B cell (primary cell): Measurements from ENCODE around the gene LRR1. TPM values are rescaled to one million over a fixed set of nuclear protein-coding genes. Genes with fewer than 3 reads are reported as not detected.

ENCODE experiments used
- ATAC-seq: fragments of 200-7000 bp; cut with Tn5 transposase; one replicate; pipeline ENCODE4 v1.10.0; 2021; ENCODE audit warnings: low read depth, mild to moderate bottlenecking, moderate number of reproducible peaks, moderate library complexity
- CTCF ChIA-PET: fragments of 350-600 bp; sonication (Branson Sonifier 250); formaldehyde crosslinking; loops from one replicate; lab custom pipeline; 2021; ENCODE audit warnings: antibody characterized with exemption, inconsistent platforms; lab: Charles Lee
- POLR2A ChIA-PET: fragments of 350-600 bp; sonication (Branson Sonifier 250); formaldehyde crosslinking; loops from one replicate; lab custom pipeline; 2021; ENCODE audit warnings: antibody characterized with exemption; lab: Charles Lee
- DNase-seq: peaks from one replicate; pipeline ENCODE4 v3.0.0; 2013
- H2AFZ ChIP-seq: 2 replicates; pipeline ENCODE4 v1.6.1; 2012; ENCODE audit warnings: mild to moderate bottlenecking, low read depth, low read length; ENCODE audit not compliant: insufficient read depth, poor library complexity, severe bottlenecking
- H3K27ac ChIP-seq, 2 donors: 1 replicate in 1 of 2; 2 replicates in 1 of 2; pipeline ENCODE4 v1.5.1; 2012 to 2013; ENCODE audit warnings: low read length in 2 of 2, mild to moderate bottlenecking in 2 of 2, moderate library complexity in 1 of 2
- H3K27me3 ChIP-seq, 4 experiments: fragments of 200-600 bp in 1 of 4; sonication (generic) in 1 of 4; replicated peaks in 1 of 4; 1 replicate in 2 of 4; 2 replicates in 2 of 4; pipeline versions ENCODE4 v1.6.1 to v1.7.0; 2013 to 2016; ENCODE audit warnings: low read length in 3 of 4, mild to moderate bottlenecking in 2 of 4, mixed read lengths in 1 of 4, moderate library complexity in 1 of 4; ENCODE audit not compliant: insufficient read depth in 4 of 4, control insufficient read depth in 3 of 4; ENCODE audit errors: control extremely low read depth in 1 of 4
- H3K36me3 ChIP-seq, 2 experiments: replicated peaks in 1 of 2; 1 replicate in 1 of 2; 2 replicates in 1 of 2; pipeline versions ENCODE4 v1.6.1 to v1.7.1; 2013; ENCODE audit warnings: low read length in 1 of 2; ENCODE audit not compliant: insufficient read depth in 2 of 2, control insufficient read depth in 1 of 2; ENCODE audit errors: control extremely low read depth in 1 of 2, extremely low read depth in 1 of 2
- H3K4me1 ChIP-seq, 2 donors: fragments of 200-600 bp in 1 of 2; sonication (generic) in 1 of 2; 1 replicate in 1 of 2; 2 replicates in 1 of 2; pipeline versions ENCODE4 v1.5.1 to v1.6.1; 2013 to 2017; ENCODE audit warnings: low read length in 2 of 2; ENCODE audit not compliant: control insufficient read depth in 2 of 2, insufficient read depth in 2 of 2
- H3K4me2 ChIP-seq: replicated peaks from 2 replicates; pipeline ENCODE3; 2012; ENCODE audit warnings: mild to moderate bottlenecking, low read depth, low read length; ENCODE audit not compliant: poor library complexity, severe bottlenecking
- H3K4me3 ChIP-seq, 5 experiments: fragments of 200-600 bp in 1 of 5; sonication (generic) in 1 of 5; 1 replicate in 3 of 5; 2 replicates in 2 of 5; pipeline versions ENCODE4 v1.5.1 to v1.7.0; 2011 to 2016; ENCODE audit warnings: low read length in 4 of 5, mild to moderate bottlenecking in 4 of 5, low read depth in 2 of 5, control low read depth in 1 of 5, moderate library complexity in 1 of 5; ENCODE audit not compliant: insufficient read depth in 1 of 5; ENCODE audit errors: control extremely low read depth in 1 of 5, extremely low read depth in 1 of 5
- H3K79me2 ChIP-seq: fragments of 200-600 bp; sonication (generic); one replicate; pipeline ENCODE4 v1.6.0; 2016; ENCODE audit warnings: low read length; ENCODE audit not compliant: control insufficient read depth, insufficient read depth
- H3K9ac ChIP-seq: fragments of 200-600 bp; sonication (generic); 2 replicates; pipeline ENCODE4 v1.6.1; 2017; ENCODE audit warnings: mild to moderate bottlenecking, low read length, moderate library complexity
- H3K9me3 ChIP-seq, 3 donors: one replicate each; pipeline versions ENCODE4 v1.6.1 to v1.7.1; 2013; ENCODE audit warnings: low read length in 2 of 3; ENCODE audit not compliant: control insufficient read depth in 2 of 3, insufficient read depth in 1 of 3; ENCODE audit errors: control extremely low read depth in 1 of 3
- H4K20me1 ChIP-seq: 2 replicates; pipeline ENCODE4 v1.6.0; 2012; ENCODE audit warnings: mild to moderate bottlenecking, low read length; ENCODE audit not compliant: insufficient read depth, control insufficient read depth, poor library complexity, severe bottlenecking
- H3K27ac Mint-ChIP-seq: one replicate; pipeline ENCODE4 v1.8.0; 2021; ENCODE audit warnings: mixed read lengths
- H3K27me3 Mint-ChIP-seq: one replicate; pipeline ENCODE4 v1.8.0; 2021; ENCODE audit warnings: mixed read lengths
- H3K4me1 Mint-ChIP-seq: one replicate; pipeline ENCODE4 v1.8.0; 2021; ENCODE audit warnings: mixed read lengths
- H3K4me3 Mint-ChIP-seq: one replicate; pipeline ENCODE4 v1.8.0; 2021; ENCODE audit warnings: mixed read lengths
- H3K9me3 Mint-ChIP-seq: one replicate; pipeline ENCODE4 v1.8.0; 2022; ENCODE audit warnings: mixed read lengths; ENCODE audit not compliant: insufficient read depth
- CTCF ChIP-seq: fragments of 200-600 bp; IDR thresholded peaks from one replicate; pipeline ENCODE4 v1.8.0; 2022; ENCODE audit warnings: antibody characterized with exemption, mild to moderate bottlenecking
- EZH2 ChIP-seq: IDR thresholded peaks from 2 replicates; pipeline ENCODE4 v1.6.1; 2012; ENCODE audit warnings: borderline replicate concordance, low read depth, mild to moderate bottlenecking, moderate library complexity, low read length; ENCODE audit not compliant: insufficient read depth, poor library complexity, severe bottlenecking
- WGBS: methylation state at CpG from one replicate; pipeline ENCODE4 v1.1.5; 2013; ENCODE audit warnings: missing lambda C conversion rate; ENCODE audit not compliant: insufficient coverage; 5-methylcytosine and 5-hydroxymethylcytosine counted together
- intact Hi-C: fragments of 100-400 bp; cut with micrococcal nuclease; formaldehyde crosslinking; loops from one replicate; pipeline ENCODE4 v1.10.0; 2022
- polyA plus RNA-seq: library from polyadenylated mRNA; depleted of rRNA; stranded (reverse); fragments of >200 nt; gene quantifications from 2 replicates; pipeline ENCODE4 v1.2.3, GENCODE V29; 2012
- total RNA-seq, 2 donors: library from RNA; stranded (reverse); fragments of 120-200 nt in 1 of 2; gene quantifications; 1 replicate in 1 of 2; 2 replicates in 1 of 2; pipeline versions ENCODE4 v1.2.3 to v1.2.4, GENCODE V29; 2013 to 2022

LRR1 gene
- total and polyA plus RNA-seq, 2 donors (not counting 1 experiment from before 2014, with no cell fraction given): 3.5 to 10.3 TPM

DNA sequence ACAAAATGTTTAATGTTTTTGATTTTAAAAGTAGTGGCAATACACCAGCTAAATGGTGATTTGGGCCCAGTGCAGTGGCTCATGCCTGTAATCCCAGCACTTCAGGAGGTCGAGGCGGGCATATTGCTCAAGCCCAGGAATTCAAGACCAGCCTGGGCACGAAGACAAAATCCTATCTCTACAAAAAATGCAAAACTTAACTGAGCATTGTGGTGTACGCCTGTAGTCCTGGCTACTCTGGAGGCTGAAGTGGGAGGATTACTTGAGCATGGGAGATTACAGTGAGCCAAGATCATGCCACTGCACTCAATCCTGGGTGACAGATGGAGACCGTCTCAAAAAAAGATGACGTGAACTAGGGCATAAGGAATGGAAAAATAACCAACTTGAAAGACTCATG, 17.0 kb downstream of the LRR1 start:
- H3K27ac ChIP-seq: no peak overlapping the region
- no peaks in the 10 kb centered on the region for H3K9me3 ChIP-seq
- H4K20me1 ChIP-seq: peaks cover 33% of the 10 kb centered on the region
- H3K9ac ChIP-seq: no peak overlapping the region
- intact Hi-C loops: no loop called here
- H3K4me2 ChIP-seq: no peak overlapping the region
- Mint-ChIP-seq H3K9me3 (no peaks in the 10 kb centered on the region), H3K4me3 (no peak overlapping the region), H3K4me1 (peaks cover 26% of the 10 kb centered on the region), H3K27me3 (no peaks in the 10 kb centered on the region), H3K27ac (no peak overlapping the region)
- H3K4me1 ChIP-seq: peaks cover 11 to 14% of the 10 kb centered on the region in 2 donors
- H3K79me2 ChIP-seq: peaks cover 50% of the 10 kb centered on the region
- CTCF ChIA-PET: interaction anchor here (1.0 kb wide), 1 partner anchor 17 kb away, joined by 5 read pairs; no protein-coding TSS in a partner anchor
- DNase-seq (no peak), ATAC-seq (no peak)
- WGBS: 100% methylated on average over 4 of the region's 6 CpGs
- H3K27me3 ChIP-seq: no peaks in the 10 kb centered on the region
- peaks cover 6 to 19% of the 10 kb centered on the region in 2 experiments for H3K36me3 ChIP-seq
- no peak overlapping the region for H3K4me3 ChIP-seq
- TF ChIP-seq EZH2: no peak
- no peak for TF ChIP-seq CTCF
- POLR2A ChIA-PET: interaction anchor here (1.0 kb wide), 1 partner anchor 11 kb away, joined by 3 read pairs; no protein-coding TSS in a partner anchor
- no peak overlapping the region for H2AFZ ChIP-seq

DNA sequence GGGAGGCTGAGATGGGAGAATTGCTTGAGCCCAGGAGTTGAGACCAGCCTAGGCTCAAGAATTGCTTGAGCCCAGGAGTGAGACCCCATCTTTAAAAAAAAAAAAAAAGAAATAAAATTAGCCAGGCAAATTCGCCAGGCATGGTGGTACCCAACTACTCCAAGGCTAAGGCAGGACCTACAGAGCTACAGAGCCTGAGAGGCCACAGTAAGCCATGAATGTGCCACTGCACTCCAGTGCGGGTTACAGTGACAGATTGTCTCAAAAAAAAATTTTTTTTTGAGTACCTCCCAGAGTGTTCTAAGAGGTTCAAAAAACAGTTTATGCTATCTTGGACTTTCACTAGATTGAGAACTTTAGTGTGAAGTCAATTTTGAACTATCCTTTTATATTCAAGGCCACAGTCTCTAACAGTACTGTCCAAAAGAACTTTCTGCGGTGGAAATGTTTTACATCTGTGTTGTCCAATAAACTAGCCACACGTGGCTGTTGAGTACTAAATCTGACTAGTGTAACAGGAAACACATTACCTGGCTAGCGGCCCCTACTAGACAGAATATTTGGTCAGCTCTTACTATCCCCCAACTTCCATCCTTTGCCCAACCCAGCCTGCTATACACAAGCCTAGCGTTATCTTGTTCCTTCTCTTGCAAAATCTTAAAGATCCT, 19.2 kb downstream of the LRR1 start:
- Histone ChIP-seq H3K9ac (no peak overlapping the region), H3K9me3 (no peaks in the 10 kb centered on the region), H3K36me3 (peaks cover 6 to 19% of the 10 kb centered on the region in 2 experiments), H3K4me2 (no peak overlapping the region), H4K20me1 (peaks cover 42% of the 10 kb centered on the region), H3K79me2 (peaks cover 61% of the 10 kb centered on the region), H3K27me3 (no peaks in the 10 kb centered on the region), H3K27ac (peak overlapping the region in 1 of 2 donors; percentile 13), H2AFZ (no peak overlapping the region), H3K4me3 (no peak overlapping the region), H3K4me1 (peaks cover 24 to 30% of the 10 kb centered on the region in 2 donors)
- H3K27ac Mint-ChIP-seq: peak overlapping the region; percentile 28
- no peak for ATAC-seq
- WGBS: 95% methylated on average over 2 of the region's 6 CpGs
- POLR2A ChIA-PET: interaction anchor here (1.0 kb wide), 1 partner anchor 19 kb away, joined by 3 read pairs; the partner anchor contains the start of gene LRR1
- TF ChIP-seq CTCF: no peak
- TF ChIP-seq EZH2: no peak
- H3K4me3 Mint-ChIP-seq: peak overlapping the region; percentile 99
- no peak for DNase-seq
- H3K4me1 Mint-ChIP-seq: peaks cover 41% of the 10 kb centered on the region
- CTCF ChIA-PET: interaction anchor here (1.0 kb wide), 1 partner anchor 16 kb away, joined by 5 read pairs; no protein-coding TSS in a partner anchor
- H3K9me3 Mint-ChIP-seq: no peaks in the 10 kb centered on the region
- intact Hi-C loops: no loop called here
- no peaks in the 10 kb centered on the region for H3K27me3 Mint-ChIP-seq
